ENCODE results near the gene GIPR.
"Not testable (repeated sequence)": the region's sequence is repeated elsewhere in the genome, so short reads cannot be mapped to it uniquely, and the experiment has no call there.

The GIPR gene

DNA sequence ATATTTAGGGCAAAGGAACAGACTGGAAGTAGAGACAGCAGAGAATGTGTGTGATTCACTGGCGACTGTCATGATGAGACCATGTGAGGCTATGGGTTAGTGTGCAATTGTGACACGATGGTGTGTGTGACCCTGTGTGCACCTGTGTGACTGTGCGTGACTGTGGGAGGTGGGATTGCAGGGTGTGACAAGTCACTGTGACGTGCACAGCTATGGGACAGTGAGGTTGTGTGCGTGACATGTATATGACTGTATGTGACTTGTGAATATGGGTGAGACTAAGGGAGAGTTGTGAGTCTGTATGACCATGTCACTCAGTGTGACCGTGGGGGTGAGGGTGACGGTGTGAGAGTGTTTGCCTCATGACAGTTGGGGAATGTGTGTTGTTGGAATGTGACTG, 3.4 kb upstream of the GIPR start:
- Mint-ChIP-seq H3K9me3 (no peaks in the 10 kb centered on the region), H3K27ac (peak overlapping the region; percentile 7), H3K36me3 (peaks cover 5% of the 10 kb centered on the region), H3K4me1 (peaks cover 36% of the 10 kb centered on the region), H3K4me3 (no peak overlapping the region)
- DNase-seq (ENCODE audit: low spot score in 2 of 2) (no peak), ATAC-seq (no peak)

GRCh38 chr19:45668342-45668871, 386 bp downstream of the GIPR start:
- ATAC-seq: no peak
- Mint-ChIP-seq H3K4me3 (peak overlapping the region; percentile 89), H3K27ac (peak overlapping the region; percentile 94), H3K9me3 (no peaks in the 10 kb centered on the region), H3K36me3 (peaks cover 14% of the 10 kb centered on the region), H3K4me1 (peaks cover 53% of the 10 kb centered on the region)
- peak; percentile 38 to 74 for DNase-seq (ENCODE audit: low spot score in 2 of 2)

DNA sequence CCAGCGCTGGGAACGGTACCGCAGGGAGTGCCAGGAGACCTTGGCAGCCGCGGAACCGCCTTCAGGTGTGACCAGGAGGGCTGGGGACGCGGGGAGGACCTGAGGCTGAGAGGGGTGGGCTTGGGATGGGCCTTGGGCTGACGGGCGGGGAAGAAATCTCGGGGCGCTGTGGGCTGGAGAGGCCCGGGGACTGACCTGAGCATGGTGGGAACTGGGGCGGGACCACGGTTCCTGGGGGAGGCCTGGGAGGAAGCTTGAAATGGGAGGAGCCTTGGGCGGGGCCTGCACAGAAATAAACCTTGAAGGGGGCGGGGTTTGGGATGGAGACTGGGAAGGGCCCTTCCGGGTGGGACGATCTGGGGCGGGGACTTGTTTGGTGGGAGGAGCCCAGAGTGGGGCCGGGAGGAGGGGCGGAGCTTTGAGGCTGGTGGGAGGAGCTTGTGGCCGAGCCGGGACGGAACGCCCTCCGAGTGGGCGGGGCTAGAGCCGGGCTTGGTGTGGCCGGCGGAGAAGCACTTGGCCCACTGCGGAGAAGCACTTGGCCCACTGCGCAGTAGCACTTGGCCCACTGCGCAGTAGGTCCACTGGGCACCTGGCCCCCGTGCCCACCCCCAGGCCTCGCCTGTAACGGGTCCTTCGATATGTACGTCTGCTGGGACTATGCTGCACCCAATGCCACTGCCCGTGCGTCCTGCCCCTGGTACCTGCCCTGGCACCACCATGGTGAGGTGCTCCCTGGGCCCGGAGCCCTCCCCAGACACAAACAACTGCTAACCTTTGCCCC, 2.8 kb downstream of the GIPR start:
- ATAC-seq (peak; percentile 3), DNase-seq (ENCODE audit: low spot score in 2 of 2) (peak; percentile 77 to 91)
- Mint-ChIP-seq H3K27ac (no peak overlapping the region), H3K9me3 (no peaks in the 10 kb centered on the region), H3K4me3 (peak overlapping the region; percentile 89), H3K36me3 (peaks cover 25% of the 10 kb centered on the region), H3K4me1 (peaks cover 41% of the 10 kb centered on the region)

GRCh38 chr19:45674946-45675345, 6.9 kb downstream of the GIPR start:
- Mint-ChIP-seq H3K4me3 (no peak overlapping the region), H3K9me3 (no peaks in the 10 kb centered on the region), H3K4me1 (peaks cover 32% of the 10 kb centered on the region), H3K36me3 (peaks cover 21% of the 10 kb centered on the region), H3K27ac (no peak overlapping the region)
- DNase-seq (ENCODE audit: low spot score in 2 of 2) (no peak), ATAC-seq (no peak)

GRCh38 chr19:45676851-45677263, 8.8 kb downstream of the GIPR start:
- H3K9me3 Mint-ChIP-seq: no peaks in the 10 kb centered on the region
- H3K4me1 Mint-ChIP-seq: peaks cover 23% of the 10 kb centered on the region
- DNase-seq (ENCODE audit: low spot score in 2 of 2) (peak; percentile 24 to 74), ATAC-seq (peak; percentile 61)
- H3K36me3 Mint-ChIP-seq: peaks cover 24% of the 10 kb centered on the region
- H3K4me3 Mint-ChIP-seq: peak overlapping the region; percentile 68
- H3K27ac Mint-ChIP-seq: no peak overlapping the region

- Mint-ChIP-seq H3K4me3 (peak overlapping the region; percentile 68), H3K36me3 (peaks cover 29% of the 10 kb centered on the region), H3K4me1 (peaks cover 28% of the 10 kb centered on the region), H3K9me3 (no peaks in the 10 kb centered on the region), H3K27ac (no peak overlapping the region)
- ATAC-seq (peak; percentile 62), DNase-seq (ENCODE audit: low spot score in 2 of 2) (peak; percentile 50 to 82)
These were observed 9.6 kb downstream of the GIPR start for GRCh38 chr19:45677351-45678230.

DNA sequence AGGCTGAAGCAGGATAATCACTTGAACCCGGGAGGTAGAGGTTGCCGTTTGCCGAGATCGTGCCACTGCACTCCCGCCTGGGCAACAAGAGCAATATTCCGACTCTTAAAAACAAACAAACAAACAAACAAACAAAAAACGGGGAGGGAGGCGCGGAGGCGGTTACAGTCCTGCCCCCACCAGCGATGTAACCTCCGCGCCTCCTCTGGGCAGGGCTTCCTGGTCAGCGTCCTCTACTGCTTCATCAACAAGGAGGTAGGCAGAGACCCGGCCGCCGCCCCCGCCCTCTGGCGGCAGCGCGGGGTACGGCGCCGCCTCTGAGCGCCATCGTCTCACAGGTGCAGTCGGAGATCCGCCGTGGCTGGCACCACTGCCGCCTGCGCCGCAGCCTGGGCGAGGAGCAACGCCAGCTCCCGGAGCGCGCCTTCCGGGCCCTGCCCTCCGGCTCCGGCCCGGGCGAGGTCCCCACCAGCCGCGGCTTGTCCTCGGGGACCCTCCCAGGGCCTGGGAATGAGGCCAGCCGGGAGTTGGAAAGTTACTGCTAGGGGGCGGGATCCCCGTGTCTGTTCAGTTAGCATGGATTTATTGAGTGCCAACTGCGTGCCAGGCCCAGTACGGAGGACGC, 13.5 kb downstream of the GIPR start:
- H3K4me1 Mint-ChIP-seq: peaks cover 25% of the 10 kb centered on the region
- peak; percentile 90 to 95 for DNase-seq (ENCODE audit: low spot score in 2 of 2)
- peaks cover 46% of the 10 kb centered on the region for H3K36me3 Mint-ChIP-seq
- peak overlapping the region; percentile 76 for H3K27ac Mint-ChIP-seq
- H3K9me3 Mint-ChIP-seq: no peaks in the 10 kb centered on the region
- peak overlapping the region; percentile 67 for H3K4me3 Mint-ChIP-seq
- ATAC-seq: peak; percentile 92

DNA sequence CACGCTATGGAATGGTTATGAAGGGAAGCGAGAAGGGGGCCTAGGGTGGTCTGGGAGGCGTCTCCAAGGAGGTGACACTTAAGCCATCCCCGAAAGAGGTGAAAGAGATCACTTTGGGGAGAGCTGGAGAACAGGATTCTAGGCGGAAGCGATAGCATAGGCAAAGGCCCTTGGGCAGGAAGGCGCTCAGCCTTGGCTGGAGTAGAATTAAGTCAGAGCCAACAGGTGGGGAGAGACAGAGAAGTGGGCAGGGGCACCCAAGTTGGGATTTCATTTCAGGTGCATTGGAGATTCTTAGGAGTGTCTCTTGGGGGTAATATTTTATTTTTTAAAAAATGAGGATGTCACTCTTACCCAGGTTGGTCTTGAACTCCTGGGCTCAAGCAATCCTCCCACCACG, 14.1 kb downstream of the GIPR start:
- no peak for DNase-seq (ENCODE audit: low spot score in 2 of 2)
- Mint-ChIP-seq H3K4me1 (peaks cover 19% of the 10 kb centered on the region), H3K36me3 (peaks cover 52% of the 10 kb centered on the region), H3K27ac (peak overlapping the region; percentile 76), H3K4me3 (peak overlapping the region; percentile 67), H3K9me3 (no peaks in the 10 kb centered on the region)
- ATAC-seq: no peak

GRCh38 chr19:45682908-45683307, 14.9 kb downstream of the GIPR start:
- H3K36me3 Mint-ChIP-seq: peaks cover 60% of the 10 kb centered on the region
- ATAC-seq (no peak), DNase-seq (ENCODE audit: low spot score in 2 of 2) (no peak)
- H3K4me3 Mint-ChIP-seq: no peak overlapping the region
- no peak overlapping the region for H3K27ac Mint-ChIP-seq
- H3K4me1 Mint-ChIP-seq: peaks cover 12% of the 10 kb centered on the region
- no peaks in the 10 kb centered on the region for H3K9me3 Mint-ChIP-seq

DNA sequence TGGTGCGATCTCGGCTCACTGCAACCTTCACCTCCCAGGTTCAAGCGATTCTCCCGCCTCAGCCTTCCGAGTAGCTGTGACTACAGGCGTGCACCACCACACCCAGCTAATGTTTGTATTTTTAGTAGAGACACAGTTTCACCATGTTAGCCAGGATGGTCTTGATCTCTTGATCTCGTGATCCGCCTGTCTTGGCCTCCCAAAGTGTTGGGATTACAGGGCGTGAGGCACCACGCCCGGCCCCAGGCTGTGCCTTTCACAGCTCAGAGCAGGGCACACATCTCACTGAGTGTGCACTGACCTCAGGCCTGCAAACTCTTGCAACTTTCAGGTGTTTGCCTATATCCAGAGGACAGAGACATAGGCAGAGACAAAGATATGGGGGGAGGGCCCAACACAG, 17.0 kb downstream of the GIPR start:
- peaks cover 82% of the 10 kb centered on the region for H3K36me3 Mint-ChIP-seq
- DNase-seq (ENCODE audit: low spot score in 2 of 2); H3K27ac Mint-ChIP-seq; ATAC-seq; H3K4me3 Mint-ChIP-seq; H3K9me3 Mint-ChIP-seq: not testable (repeated sequence)
- peaks cover 18% of the 10 kb centered on the region for H3K4me1 Mint-ChIP-seq

DNA sequence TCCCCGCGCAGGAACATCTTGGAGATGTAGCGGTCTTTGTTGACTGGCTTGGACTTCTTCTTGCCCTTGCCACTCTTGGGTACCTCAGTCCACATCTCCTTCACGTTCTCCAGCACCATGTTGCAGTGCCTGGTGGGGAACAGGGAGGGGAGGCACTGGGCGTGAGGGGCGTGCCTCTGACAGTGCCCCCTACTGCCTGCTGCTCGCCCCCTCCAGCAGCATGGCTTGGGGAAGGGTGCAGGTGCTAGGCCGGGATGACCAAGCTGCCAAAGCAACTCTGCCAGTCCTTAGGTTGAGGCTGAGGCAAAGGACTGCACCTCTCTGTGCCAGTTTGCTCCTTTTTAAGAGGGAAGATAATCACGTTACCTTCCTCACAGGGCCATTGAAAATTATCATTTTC, 19.6 kb downstream of the GIPR start:
- Mint-ChIP-seq H3K27ac (no peak overlapping the region), H3K36me3 (peaks cover 95% of the 10 kb centered on the region), H3K4me1 (peaks cover 19% of the 10 kb centered on the region), H3K4me3 (no peak overlapping the region), H3K9me3 (no peaks in the 10 kb centered on the region)
- DNase-seq (ENCODE audit: low spot score in 2 of 2) (no peak), ATAC-seq (no peak)

DNA sequence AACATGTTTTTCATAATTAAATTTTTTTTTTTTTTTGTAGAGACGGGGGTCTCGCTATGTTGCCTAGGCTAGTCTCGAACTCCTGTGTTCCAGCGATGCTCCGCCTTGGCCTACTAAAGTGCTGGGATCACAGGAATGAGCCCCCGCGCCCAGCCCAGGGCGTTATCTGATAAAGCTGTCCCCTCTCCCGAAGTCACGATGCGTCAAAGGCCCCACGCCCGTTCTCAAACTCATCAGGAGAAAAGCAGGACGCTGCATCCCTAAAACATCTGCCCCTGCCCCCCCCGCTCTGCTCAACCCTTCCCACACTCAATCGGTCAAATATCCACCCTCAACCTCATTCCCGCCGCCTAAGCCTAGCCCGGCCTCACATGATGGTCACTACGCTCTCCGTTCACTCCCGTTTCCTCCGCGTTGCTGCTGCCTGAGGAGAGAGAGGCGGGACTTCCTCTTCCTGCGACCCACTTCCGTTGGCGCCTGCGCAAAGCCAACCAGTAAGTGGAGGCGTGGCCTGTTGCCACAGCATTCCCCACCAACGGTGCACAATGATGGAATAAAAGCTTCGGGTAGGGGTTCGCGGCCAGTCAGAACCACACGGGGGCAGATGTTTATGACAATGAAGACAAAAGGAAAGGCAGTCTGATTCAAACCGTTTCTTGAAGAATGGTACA, 23.6 kb downstream of the GIPR start, which contains the start of gene SNRPD2:
Gene SNRPD2 (minus strand): TSS at position 438 of the 671 bp plus-strand sequence. CDS start 65 bp downstream, at position 373.
- peak; percentile 62 for ATAC-seq
- H3K36me3 Mint-ChIP-seq: peaks cover 95% of the 10 kb centered on the region
- no peaks in the 10 kb centered on the region for H3K9me3 Mint-ChIP-seq
- peak within 1 kb of the TSS; percentile 97 for H3K27ac Mint-ChIP-seq
- peak within 1 kb of the TSS; percentile 90 for H3K4me3 Mint-ChIP-seq
- H3K4me1 Mint-ChIP-seq: peaks cover 31% of the 10 kb centered on the region
- no peak for DNase-seq (ENCODE audit: low spot score in 2 of 2)

GRCh38 chr19:45692187-45693105, 24.4 kb downstream of the GIPR start, which contains the start of gene QPCTL:
QPCTL (plus strand) TSS chr19:45692666; CDS start chr19:45692704, 38 bp downstream.
- Mint-ChIP-seq H3K9me3 (no peaks in the 10 kb centered on the region), H3K4me3 (peak within 1 kb of the TSS; percentile 90), H3K27ac (peak within 1 kb of the TSS; percentile 97), H3K4me1 (peaks cover 33% of the 10 kb centered on the region), H3K36me3 (peaks cover 95% of the 10 kb centered on the region)
- ATAC-seq (peak; percentile 95), DNase-seq (ENCODE audit: low spot score in 2 of 2) (peak; percentile 92 to 99)

Data from stimulated activated effector memory CD8-positive, alpha-beta T cell treated with anti-CD3 and anti-CD28 coated beads, Interleukin-12 subunit alpha, Interleukin-12 subunit beta, amount 100 ng/mL, for 72 hours (primary cell).